ENCODE results near the gene UBE2I.

DNA sequence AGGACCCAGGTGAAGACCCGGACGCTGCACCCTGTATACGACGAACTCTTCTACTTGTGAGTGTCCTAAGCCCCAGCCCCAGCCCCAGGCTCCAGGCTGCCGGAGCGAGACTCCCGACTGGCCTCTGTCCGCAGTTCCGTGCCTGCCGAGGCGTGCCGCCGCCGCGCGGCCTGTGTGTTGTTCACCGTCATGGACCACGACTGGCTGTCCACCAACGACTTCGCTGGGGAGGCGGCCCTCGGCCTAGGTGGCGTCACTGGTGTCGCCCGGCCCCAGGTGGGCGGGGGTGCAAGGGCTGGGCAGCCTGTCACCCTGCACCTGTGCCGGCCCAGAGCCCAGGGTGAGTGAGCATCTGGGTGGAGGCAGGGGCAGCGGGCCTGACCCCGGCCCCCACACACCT is 38.5 kb downstream of the UBE2I start:
- TF ChIP-seq POLR2A (IDR thresholded peaks at IDR 0.05) (no peak), CTCF (IDR thresholded peaks at IDR 0.05) (no peak), POLR2AphosphoS5 (IDR thresholded peaks at IDR 0.05) (no peak)
